CMK (cell line): Measurements from ENCODE around the gene TAS2R40.
"Not testable (repeated sequence)": the region's sequence is repeated elsewhere in the genome, so short reads cannot be mapped to it uniquely, and the experiment has no call there.

Source experiments
- DNase-seq: peaks from one replicate; pipeline ENCODE4 v3.0.0-alpha.2; 2010; ENCODE audit warnings: low read depth

TAS2R40 gene

DNA sequence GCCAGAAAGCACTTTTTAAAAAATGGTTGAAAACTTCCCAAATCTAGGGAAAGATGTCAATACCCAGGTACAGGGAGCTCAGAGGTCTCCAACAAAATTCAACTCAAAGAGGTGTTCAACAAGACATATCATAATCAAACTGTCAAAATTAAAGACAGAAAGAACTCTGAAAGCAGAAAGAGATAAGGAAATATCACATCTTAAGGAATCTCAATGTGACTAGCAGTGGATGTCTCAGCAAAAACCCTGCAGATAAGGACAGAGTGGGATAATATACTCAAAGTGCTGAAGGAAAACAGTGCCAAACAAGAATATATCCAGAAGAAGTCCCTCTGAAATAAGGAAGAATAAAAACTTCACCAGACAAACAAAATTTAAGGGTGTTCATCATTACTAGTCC, 28.4 kb downstream of the TAS2R40 start:
- no peak for DNase-seq

DNA sequence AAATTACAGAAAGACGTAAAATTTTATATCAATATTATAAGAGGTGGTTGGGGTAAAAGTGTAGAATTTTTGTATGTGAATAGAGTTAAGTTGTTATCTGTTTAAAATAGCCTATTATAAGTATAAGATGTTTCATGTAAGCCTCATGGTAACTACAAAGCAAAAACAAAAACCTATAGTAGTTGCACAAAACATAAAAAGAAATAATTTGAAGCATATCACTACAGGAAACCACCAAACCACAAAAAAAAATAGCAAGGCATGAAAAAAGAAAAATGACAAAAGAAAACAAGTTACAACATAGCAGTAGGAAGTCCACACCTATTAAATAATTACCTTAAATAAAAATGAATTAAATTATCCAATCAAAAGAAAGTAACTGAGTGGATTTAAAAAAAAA, 29.0 kb downstream of the TAS2R40 start:
- no peak for DNase-seq

DNA sequence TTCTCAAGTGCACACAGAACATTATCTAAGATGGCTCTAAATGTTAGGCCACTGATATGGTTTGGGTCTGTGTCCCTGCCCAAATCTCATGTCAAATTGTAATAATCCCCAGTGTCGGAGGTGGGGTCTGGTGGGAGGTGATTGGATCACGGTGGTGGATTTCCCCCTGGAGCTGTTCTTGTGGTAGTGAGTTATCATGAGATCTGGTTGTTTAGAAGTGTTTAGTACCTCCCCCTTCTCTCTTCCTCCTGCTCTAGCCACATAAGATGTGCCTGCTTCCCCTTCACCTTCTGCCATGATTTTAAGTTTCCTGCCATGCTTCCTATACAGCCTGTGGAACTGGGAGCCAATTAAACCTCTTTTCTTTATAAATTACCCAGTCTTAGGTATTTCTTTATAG, 30.2 kb downstream of the TAS2R40 start:
- no peak for DNase-seq

DNA sequence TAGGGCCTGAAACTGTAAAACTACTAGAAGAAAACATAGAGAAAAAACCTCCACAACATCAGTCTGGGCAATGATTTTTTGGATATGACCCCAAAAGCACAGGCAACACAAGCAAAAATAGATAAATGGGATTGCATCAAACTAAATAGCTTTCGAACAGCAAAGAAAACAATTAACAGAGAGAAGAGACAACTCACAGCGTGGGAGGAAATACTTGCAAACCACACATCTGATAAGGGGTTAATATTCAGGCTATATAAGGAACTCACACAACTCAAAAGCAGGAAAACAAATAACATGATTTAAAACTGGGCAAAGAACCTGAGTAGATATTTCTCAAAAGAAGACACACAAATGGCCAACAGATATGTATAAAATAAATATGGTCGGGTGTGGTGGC, 33.7 kb downstream of the TAS2R40 start:
- DNase-seq = no peak

DNA sequence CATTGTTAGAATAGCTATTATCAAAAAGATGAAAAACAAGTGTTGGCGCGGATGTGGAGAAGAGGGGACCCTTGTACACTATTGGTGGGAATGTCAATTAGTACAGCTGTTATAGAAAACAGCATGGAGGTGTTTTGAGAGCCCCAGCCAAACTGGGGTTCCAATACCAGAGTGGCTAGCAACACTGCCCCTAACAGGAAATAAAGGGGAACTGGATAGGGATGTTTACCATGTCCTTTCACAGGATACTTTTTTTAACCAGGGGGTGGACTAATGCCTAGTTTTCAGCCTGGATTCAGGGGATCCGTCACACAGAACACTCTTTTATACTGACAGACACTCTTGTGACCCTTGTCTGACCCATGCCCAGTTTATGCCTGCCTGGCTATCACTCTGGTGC, 34.5 kb downstream of the TAS2R40 start:
- DNase-seq = no peak

DNA sequence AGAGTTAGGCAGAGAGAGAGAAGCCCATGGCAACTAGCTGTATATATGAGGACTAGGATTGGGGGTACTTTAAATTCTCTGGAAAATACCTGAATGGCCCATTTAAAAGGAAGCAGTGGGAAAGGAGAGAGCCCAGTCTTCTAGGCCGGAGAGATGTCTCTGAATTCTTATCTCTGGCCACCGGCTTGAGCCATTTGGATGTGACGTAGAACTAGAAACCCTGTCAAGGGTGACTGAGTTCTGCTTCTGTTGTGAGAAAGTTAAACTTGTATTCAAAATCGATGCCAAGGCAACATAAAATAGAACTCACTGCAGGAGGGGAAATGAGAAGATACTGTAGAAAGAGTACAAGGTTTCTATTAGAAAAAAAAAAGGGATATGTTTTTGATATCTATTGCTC, 35.1 kb downstream of the TAS2R40 start:
- no peak for DNase-seq

DNA sequence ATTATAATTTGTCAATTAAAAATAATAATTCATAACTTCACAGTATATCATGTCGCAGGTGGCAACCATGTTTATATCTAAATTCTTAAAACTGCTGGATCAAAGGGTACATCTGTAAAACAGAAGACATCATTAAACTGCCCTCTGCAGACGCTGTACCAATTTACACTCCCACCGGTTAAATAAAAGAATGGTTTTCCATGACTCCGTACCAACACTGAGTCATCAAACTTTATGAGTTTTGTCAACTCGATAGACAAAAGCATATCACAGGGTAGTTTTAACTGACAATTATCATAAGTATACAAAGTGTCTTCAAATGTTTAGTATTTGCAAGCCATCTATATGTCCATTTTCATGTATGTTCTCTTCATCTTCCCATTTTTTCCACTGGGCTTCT, 35.7 kb downstream of the TAS2R40 start:
- no peak for DNase-seq

DNA sequence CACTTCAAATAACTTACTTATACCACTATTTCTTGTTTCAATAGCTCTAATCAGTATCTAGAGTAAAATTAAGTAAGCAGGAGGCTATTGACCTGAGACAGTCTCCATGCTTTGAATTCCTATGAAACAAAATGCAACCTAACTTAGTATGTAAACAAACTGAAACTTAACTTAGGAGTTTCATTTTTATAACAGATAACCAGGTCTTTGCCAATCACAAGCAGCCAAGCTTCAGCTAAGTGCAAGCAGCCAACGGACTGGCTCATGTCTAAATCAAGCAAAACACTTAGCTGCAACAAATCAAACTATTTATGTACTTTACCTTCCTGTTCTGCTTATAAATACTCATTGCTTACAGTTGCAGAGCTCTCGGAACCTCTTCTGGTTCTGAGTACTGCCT, 37.0 kb downstream of the TAS2R40 start:
- no peak for DNase-seq

DNA sequence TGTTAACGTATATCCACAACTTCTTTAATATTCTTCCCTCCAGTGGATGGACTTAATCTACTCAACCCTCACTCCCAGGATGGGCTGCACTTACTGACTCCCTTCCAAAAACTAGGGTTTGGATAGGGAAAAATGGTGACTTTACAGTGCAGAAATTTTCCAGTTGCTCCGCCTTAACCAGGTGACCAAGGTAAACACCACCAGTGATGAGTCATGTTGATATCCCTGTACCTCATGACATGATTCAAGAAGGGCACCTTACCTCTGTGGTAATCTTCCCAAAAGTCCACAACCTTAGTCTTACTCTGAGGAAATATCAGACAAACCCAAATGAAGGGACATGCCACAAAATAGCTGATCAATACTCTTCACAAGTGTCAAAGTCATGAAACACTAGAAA, 37.9 kb downstream of the TAS2R40 start:
- no peak for DNase-seq

DNA sequence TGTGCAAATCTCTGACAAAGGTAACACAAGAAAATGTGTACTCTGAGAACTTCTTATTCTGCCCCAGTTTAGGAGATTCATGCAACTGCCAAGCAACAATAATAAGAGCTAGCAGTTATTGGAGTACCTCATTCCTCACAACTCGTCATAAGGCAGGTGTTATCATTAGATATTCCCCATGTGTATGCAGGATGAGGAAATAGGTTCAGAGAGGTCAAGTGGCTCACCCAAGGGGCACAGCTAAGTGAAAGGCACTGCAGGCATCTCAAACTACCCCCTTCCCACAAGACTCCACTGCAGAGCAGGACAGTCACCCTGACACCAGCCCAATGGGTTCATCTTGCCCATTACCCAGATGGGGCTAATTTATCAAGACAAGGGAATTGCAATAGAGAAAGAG, 40.1 kb downstream of the TAS2R40 start:
- no peak for DNase-seq

DNA sequence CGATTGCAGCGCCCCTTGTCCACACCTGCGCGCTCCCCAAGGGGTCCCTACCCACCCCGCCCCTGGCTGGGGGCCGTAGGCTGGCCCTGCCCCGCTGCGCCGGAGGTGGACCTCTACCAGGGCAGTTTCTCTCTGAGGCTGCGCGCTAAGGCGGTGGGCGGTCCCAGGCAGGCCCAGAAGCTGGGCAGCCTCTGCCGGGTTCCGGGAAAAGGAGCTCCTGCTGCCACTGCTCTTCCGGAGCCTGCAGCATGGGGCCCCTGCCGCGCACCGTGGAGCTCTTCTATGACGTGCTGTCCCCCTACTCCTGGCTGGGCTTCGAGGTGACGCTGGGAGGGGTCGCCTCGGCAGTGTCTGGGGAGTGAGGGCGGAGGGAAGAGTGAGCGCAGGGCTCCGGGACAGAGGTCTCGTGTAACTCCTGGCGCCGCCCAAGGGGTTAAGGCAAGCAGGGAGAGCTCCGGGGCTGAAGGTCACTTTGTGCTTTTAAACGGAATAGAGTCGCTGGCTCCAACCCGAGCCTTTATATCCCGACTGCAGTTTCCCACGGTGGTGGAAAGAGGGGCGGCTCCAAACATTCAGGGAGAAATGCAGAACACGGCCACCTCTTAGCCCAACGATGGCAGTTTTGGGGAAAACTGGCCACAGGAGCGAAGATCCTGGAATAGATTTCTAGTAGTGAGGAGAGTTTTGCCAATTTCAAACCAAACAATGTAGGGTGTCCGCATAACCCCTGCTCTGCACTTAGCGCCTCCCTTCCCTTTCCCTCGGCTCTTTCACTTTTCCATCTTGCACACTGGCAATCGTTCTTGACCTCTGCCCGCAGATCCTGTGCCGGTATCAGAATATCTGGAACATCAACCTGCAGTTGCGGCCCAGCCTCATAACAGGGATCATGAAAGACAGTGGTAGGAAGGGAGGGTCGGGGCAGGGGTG, 41.7 kb downstream of the TAS2R40 start, which contains the start of gene GSTK1:
TSS of gene GSTK1 (plus strand) at position 176 of the 930 bp plus-strand sequence. CDS start at position 249, 73 bp downstream.
- DNase-seq = peak; percentile 37

DNA sequence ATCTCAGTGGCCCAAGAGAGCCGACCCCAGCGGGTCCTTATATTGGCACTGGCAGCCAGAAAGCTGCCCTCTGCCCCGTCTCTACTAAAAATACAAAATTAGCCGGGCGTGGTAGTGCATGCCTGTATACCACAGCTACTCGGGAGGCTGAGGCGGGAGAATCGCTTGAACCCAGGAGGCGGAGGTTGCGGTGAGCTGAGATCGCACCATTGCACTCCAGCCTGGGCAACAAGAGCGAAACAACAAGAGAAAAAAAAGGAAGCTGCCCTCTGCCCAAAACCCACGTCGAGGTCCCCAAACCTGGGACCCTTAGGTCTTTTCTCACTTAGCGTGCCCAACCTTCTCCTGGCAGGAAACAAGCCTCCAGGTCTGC, 42.3 kb downstream of the TAS2R40 start:
- DNase-seq = not testable (repeated sequence)

DNA sequence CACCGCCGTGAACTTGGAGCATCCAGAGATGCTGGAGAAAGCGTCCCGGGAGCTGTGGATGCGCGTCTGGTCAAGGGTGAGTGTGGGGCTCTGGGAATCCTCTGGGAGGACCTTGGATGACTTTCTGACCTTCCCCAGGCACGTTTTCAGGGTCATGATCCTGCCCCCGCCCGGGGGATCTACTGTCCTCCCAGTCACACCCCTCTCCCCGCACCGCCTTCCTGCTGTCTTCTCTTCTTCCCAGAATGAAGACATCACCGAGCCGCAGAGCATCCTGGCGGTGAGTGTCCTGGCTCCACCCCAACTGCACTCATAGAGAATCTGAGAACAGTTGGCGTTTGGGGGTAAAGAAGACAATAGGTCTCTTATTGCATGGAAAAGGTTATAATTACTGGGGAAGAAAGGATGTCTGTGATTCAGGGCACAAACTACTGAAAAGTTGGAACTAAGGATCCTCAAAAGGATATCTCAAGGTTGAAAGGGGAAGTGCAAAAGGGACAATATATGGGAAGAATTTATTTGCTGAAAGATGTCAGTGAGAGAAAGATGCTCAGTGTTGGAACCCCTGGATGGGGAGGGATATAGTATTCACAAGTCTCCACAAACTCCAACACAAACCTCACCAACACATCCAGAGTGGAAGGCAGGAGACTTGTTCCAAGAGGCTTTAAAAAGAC, 43.3 kb downstream of the TAS2R40 start:
- no peak for DNase-seq

DNA sequence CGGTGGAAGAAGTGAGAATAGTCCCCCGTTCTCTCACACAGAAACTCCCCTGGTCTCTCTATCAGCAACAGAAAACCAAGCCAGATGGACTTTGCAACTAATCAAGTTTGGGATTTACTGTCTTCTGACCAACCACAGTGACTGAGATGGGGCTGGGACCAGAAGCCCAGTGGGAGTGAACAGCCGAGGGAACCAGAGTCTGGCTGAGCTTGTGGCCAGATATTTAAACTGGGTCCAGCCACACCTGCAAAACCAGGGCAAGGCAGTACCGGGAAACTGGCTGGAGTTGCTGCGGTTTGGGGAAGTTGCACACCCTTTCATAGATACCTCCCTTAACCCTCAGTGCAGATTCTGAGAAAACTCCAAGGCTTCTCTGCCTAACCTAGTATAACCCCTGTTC, 47.4 kb downstream of the TAS2R40 start:
- DNase-seq = no peak

DNA sequence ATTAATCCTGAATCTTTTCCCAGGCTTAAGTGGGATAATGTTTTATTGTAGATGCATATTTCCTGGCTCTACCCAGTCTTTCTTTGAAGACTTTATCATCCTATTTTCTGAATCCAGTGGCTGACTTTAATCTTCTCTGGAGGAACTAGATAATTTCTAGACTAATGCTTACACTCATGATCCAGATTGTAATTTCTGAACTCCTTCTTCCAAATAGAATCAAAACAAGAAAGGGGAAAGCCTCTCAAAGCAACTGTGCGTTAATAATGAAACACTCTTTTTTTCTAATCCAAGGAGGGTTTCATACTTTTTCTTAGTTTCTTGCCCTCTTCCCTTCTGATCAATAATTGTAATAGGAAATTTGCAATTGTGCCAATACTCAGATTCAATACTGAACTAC, 49.4 kb downstream of the TAS2R40 start:
- DNase-seq = no peak
